HepG2 (cell line): ENCODE results near the gene DNASE2. TPM values are rescaled to one million over a fixed set of nuclear protein-coding genes. Genes with fewer than 3 reads are reported as not detected.

Experiments
- CAMTA2 ChIP-seq: sonication (generic); formaldehyde crosslinking; IDR thresholded peaks from 2 replicates; pipeline ENCODE4 v1.4.0; 2020; ENCODE audit warnings: mild to moderate bottlenecking, missing genetic modification reagents, borderline replicate concordance
- CREBL2 ChIP-seq: sonication (generic); formaldehyde crosslinking; IDR thresholded peaks from 2 replicates; pipeline ENCODE4 v1.8.1; 2023; ENCODE audit warnings: missing genetic modification reagents, mild to moderate bottlenecking, borderline replicate concordance
- ETV5 ChIP-seq: IDR thresholded peaks from 2 replicates; pipeline ENCODE4 v1.6.1; 2018; ENCODE audit warnings: missing biosample characterization, missing genetic modification reagents, inconsistent platforms, borderline replicate concordance
- GATAD2A ChIP-seq: IDR thresholded peaks from 2 replicates; pipeline ENCODE4 v1.6.1; 2016
- HNRNPK ChIP-seq: fragments of 200-400 bp; formaldehyde crosslinking; IDR thresholded peaks from 2 replicates; pipeline ENCODE4 v1.6.1; 2018; ENCODE audit warnings: low read length, low read depth, moderate library complexity, mild to moderate bottlenecking; ENCODE audit not compliant: poor library complexity, severe bottlenecking
- KDM5A ChIP-seq: fragments of 200-600 bp; sonication (generic); IDR thresholded peaks from 2 replicates; pipeline ENCODE4 v1.7.0; 2018; ENCODE audit warnings: antibody characterized with exemption, mild to moderate bottlenecking, low read length, borderline replicate concordance
- KDM5B ChIP-seq: sonication (generic); formaldehyde crosslinking; IDR thresholded peaks from 2 replicates; pipeline ENCODE4 v1.4.0; 2020; ENCODE audit warnings: missing genetic modification reagents, mild to moderate bottlenecking, borderline replicate concordance
- KLF16 ChIP-seq, 2 experiments: sonication (generic) in 1 of 2; formaldehyde crosslinking in 1 of 2; IDR thresholded peaks; 2 replicates each; pipeline versions ENCODE4 v1.6.1 to v1.8.0; 2016 to 2023; ENCODE audit warnings: missing genetic modification reagents in 2 of 2, missing compliant biosample characterization in 1 of 2
- MAX ChIP-seq: IDR thresholded peaks from 2 replicates; pipeline ENCODE4 v1.6.1; 2012; ENCODE audit warnings: inconsistent platforms
- MTA1 ChIP-seq: sonication (generic); formaldehyde crosslinking; IDR thresholded peaks from 2 replicates; pipeline ENCODE4 v1.4.0; 2020; ENCODE audit warnings: missing genetic modification reagents, mild to moderate bottlenecking, borderline replicate concordance
- NFKBIZ ChIP-seq: IDR thresholded peaks from 2 replicates; pipeline ENCODE4 v1.6.1; 2018; ENCODE audit warnings: missing genetic modification reagents, missing compliant biosample characterization
- NR2F6 ChIP-seq, 2 experiments: IDR thresholded peaks; 2 replicates each; pipeline ENCODE4 v1.6.1; 2016; ENCODE audit warnings: antibody characterized with exemption in 1 of 2, mild to moderate bottlenecking in 1 of 2
- PAF1 ChIP-seq: IDR thresholded peaks from 2 replicates; pipeline ENCODE4 v1.6.1; 2016; ENCODE audit warnings: missing genetic modification reagents, missing compliant biosample characterization
- PRPF4 ChIP-seq: fragments of 200-400 bp; formaldehyde crosslinking; IDR thresholded peaks from 2 replicates; pipeline ENCODE4 v1.6.1; 2016; ENCODE audit warnings: low read length, low read depth; ENCODE audit not compliant: poor library complexity, severe bottlenecking
- SRSF1 ChIP-seq: fragments of 200-400 bp; formaldehyde crosslinking; optimal IDR thresholded peaks from 2 replicates; pipeline ENCODE3; 2017; ENCODE audit warnings: mild to moderate bottlenecking, low read depth, low read length, moderate library complexity
- TBP ChIP-seq: sonication (generic); formaldehyde crosslinking; IDR thresholded peaks from 2 replicates; pipeline ENCODE4 v1.5.0; 2020; ENCODE audit warnings: missing genetic modification reagents
- USF2 ChIP-seq, 2 experiments: sonication (generic) in 1 of 2; formaldehyde crosslinking in 1 of 2; IDR thresholded peaks; 2 replicates each; pipeline versions ENCODE4 v1.5.1 to v1.6.1; 2011 to 2020; ENCODE audit warnings: borderline replicate concordance in 1 of 2, low read depth in 1 of 2, low read length in 1 of 2, mild to moderate bottlenecking in 1 of 2, missing genetic modification reagents in 1 of 2, moderate library complexity in 1 of 2
- ZBTB2 ChIP-seq: sonication (generic); formaldehyde crosslinking; IDR thresholded peaks from 2 replicates; pipeline ENCODE4 v1.8.0; 2022; ENCODE audit warnings: low read depth, missing genetic modification reagents
- ZBTB33 ChIP-seq: sonication (generic); formaldehyde crosslinking; IDR thresholded peaks from 2 replicates; pipeline ENCODE4 v1.4.0; 2020; ENCODE audit warnings: missing genetic modification reagents
- ZNF331 ChIP-seq: sonication (generic); formaldehyde crosslinking; IDR thresholded peaks from 2 replicates; pipeline ENCODE4 v1.4.0; 2020; ENCODE audit warnings: missing genetic modification reagents
- ZNF383 ChIP-seq: sonication (generic); formaldehyde crosslinking; IDR thresholded peaks from 2 replicates; pipeline ENCODE4 v1.4.0; 2020; ENCODE audit warnings: missing genetic modification reagents, mild to moderate bottlenecking, borderline replicate concordance
- ZNF816 ChIP-seq: sonication (generic); formaldehyde crosslinking; IDR thresholded peaks from 2 replicates; pipeline ENCODE4 v1.8.0; 2022; ENCODE audit warnings: missing genetic modification reagents, mild to moderate bottlenecking, borderline replicate concordance
- polyA plus RNA-seq, 8 experiments: library from polyadenylated mRNA; depleted of rRNA in 3 of 8; stranded (reverse) in 7 of 8; unstranded in 1 of 8; fragments of >200 nt; fragmentation: Illumina TruSeq in 4 of 8; extraction: Trizol in 4 of 8; gene quantifications; 2 replicates each; pipeline versions ENCODE4 v1.2.1 to v1.2.3, GENCODE V29; 2011 to 2016; ENCODE audit warnings: low read depth in 4 of 8, missing spikeins in 1 of 8, mixed read lengths in 1 of 8; ENCODE audit not compliant: insufficient read depth in 1 of 8
- total RNA-seq, 5 experiments: library from RNA; depleted of rRNA; stranded (reverse); fragments of >200 nt; fragmentation: Illumina TruSeq; extraction: Trizol; gene quantifications; 2 replicates each; pipeline ENCODE4 v1.2.3, GENCODE V29; 2016; ENCODE audit warnings: low read depth in 1 of 5

DNASE2 gene
- total and polyA plus RNA-seq, 2 of the 13 experiments (the other 11 are each of a cell fraction or from before 2014, with no cell fraction given): 7.5 to 16.2 TPM

GRCh38 chr19:12825254-12826131, 55.8 kb downstream of the DNASE2 start (continued):
- TF ChIP-seq USF2 (IDR thresholded peaks at IDR 0.05; ENCODE audit: low read depth, low read length) (no peak), USF2 (CRISPR knock-in tag; IDR thresholded peaks at IDR 0.05; ENCODE audit: borderline replicate concordance) (no peak), PAF1 (CRISPR knock-in tag) (no peak), CREBL2 (CRISPR knock-in tag) (no peak), GATAD2A (CRISPR knock-in tag) (peak; percentile 50; the same call in 1 of the 2 replicates), ZBTB33 (CRISPR knock-in tag) (0 out of 2 replicates have a peak, but pooled peaks have one; percentile 15), KDM5A (no peak), TBP (CRISPR knock-in tag) (no peak), NFKBIZ (CRISPR knock-in tag) (0 out of 2 replicates have a peak, but pooled peaks have one; percentile 48), PRPF4 (no peak), ZBTB2 (no peak), CAMTA2 (CRISPR knock-in tag) (no peak), ZNF816 (no peak), KDM5B (peak; percentile 57; the same call in 1 of the 2 replicates), ETV5 (CRISPR knock-in tag) (no peak), ZNF383 (CRISPR knock-in tag) (no peak), ZNF331 (CRISPR knock-in tag) (0 out of 2 replicates have a peak, but pooled peaks have one; percentile 46), KLF16 (CRISPR knock-in tag; IDR thresholded peaks at IDR 0.05) (peak in 1 of 2 experiments; percentile 43; a peak in 1 of 4 replicates), SRSF1 (no peak), MAX (peak; percentile 89), MTA1 (CRISPR knock-in tag) (no peak), HNRNPK (peak; percentile 50), NR2F6 (IDR thresholded peaks at IDR 0.05) (no peak), NR2F6 (CRISPR knock-in tag; IDR thresholded peaks at IDR 0.05) (0 out of 2 replicates have a peak, but pooled peaks have one; percentile 15)
